Measurements from ENCODE around the gene SDK1.
"Not testable (repeated sequence)": the region's sequence is repeated elsewhere in the genome, so short reads cannot be mapped to it uniquely, and the experiment has no call there.

DNA sequence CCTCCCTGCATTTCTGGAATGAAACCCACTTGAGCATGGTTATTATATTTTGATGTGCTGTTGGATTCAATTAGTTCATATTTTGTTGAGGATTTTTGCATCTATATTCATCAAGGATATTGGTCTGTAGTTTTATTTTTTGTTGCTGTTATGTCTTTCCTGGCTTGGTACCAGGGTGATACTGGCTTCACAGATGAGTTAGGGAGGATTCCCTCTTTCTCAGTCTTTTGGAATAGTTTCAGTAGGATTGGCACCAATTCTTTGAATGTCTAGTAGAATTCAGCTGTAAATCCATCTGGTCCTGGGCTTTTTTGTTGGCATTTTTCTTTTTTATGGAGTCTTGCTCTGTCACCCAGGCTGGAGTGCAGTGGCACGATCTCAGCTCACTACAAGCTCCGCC lies 405.0 kb downstream of the SDK1 start:
- TF ChIP-seq, protein P1, sequence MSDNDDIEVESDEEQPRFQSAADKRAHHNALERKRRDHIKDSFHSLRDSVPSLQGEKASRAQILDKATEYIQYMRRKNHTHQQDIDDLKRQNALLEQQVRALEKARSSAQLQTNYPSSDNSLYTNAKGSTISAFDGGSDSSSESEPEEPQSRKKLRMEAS (IDR thresholded peaks at IDR 0.05) = not testable (repeated sequence)
- TF ChIP-seq, protein P2, sequence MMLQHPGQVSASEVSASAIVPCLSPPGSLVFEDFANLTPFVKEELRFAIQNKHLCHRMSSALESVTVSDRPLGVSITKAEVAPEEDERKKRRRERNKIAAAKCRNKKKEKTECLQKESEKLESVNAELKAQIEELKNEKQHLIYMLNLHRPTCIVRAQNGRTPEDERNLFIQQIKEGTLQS (IDR thresholded peaks at IDR 0.05) = not testable (repeated sequence)
- TF ChIP-seq, protein P3, sequence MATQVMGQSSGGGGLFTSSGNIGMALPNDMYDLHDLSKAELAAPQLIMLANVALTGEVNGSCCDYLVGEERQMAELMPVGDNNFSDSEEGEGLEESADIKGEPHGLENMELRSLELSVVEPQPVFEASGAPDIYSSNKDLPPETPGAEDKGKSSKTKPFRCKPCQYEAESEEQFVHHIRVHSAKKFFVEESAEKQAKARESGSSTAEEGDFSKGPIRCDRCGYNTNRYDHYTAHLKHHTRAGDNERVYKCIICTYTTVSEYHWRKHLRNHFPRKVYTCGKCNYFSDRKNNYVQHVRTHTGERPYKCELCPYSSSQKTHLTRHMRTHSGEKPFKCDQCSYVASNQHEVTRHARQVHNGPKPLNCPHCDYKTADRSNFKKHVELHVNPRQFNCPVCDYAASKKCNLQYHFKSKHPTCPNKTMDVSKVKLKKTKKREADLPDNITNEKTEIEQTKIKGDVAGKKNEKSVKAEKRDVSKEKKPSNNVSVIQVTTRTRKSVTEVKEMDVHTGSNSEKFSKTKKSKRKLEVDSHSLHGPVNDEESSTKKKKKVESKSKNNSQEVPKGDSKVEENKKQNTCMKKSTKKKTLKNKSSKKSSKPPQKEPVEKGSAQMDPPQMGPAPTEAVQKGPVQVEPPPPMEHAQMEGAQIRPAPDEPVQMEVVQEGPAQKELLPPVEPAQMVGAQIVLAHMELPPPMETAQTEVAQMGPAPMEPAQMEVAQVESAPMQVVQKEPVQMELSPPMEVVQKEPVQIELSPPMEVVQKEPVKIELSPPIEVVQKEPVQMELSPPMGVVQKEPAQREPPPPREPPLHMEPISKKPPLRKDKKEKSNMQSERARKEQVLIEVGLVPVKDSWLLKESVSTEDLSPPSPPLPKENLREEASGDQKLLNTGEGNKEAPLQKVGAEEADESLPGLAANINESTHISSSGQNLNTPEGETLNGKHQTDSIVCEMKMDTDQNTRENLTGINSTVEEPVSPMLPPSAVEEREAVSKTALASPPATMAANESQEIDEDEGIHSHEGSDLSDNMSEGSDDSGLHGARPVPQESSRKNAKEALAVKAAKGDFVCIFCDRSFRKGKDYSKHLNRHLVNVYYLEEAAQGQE (IDR thresholded peaks at IDR 0.05) = not testable (repeated sequence)
- TF ChIP-seq, protein P4, sequence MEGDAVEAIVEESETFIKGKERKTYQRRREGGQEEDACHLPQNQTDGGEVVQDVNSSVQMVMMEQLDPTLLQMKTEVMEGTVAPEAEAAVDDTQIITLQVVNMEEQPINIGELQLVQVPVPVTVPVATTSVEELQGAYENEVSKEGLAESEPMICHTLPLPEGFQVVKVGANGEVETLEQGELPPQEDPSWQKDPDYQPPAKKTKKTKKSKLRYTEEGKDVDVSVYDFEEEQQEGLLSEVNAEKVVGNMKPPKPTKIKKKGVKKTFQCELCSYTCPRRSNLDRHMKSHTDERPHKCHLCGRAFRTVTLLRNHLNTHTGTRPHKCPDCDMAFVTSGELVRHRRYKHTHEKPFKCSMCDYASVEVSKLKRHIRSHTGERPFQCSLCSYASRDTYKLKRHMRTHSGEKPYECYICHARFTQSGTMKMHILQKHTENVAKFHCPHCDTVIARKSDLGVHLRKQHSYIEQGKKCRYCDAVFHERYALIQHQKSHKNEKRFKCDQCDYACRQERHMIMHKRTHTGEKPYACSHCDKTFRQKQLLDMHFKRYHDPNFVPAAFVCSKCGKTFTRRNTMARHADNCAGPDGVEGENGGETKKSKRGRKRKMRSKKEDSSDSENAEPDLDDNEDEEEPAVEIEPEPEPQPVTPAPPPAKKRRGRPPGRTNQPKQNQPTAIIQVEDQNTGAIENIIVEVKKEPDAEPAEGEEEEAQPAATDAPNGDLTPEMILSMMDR (IDR thresholded peaks at IDR 0.05; ENCODE audit: low read depth, low read length, missing input control) = not testable (repeated sequence)
- TF ChIP-seq SP1 (IDR thresholded peaks at IDR 0.05); TAF1 (conservative IDR thresholded peaks at IDR 0.05); YY1 (IDR thresholded peaks at IDR 0.05): not testable (repeated sequence)

All from liver (tissue), 3 donors.